Muscle of leg (tissue), 11 donors: Measurements from ENCODE around the gene MPP2. TPM values are rescaled to one million over a fixed set of nuclear protein-coding genes. Genes with fewer than 3 reads are reported as not detected.
"Not testable (repeated sequence)": the region's sequence is repeated elsewhere in the genome, so short reads cannot be mapped to it uniquely, and the experiment has no call there.

Experiments used
- DNase-seq: peaks from one replicate; pipeline ENCODE4 v3.0.0; 2013
- H3K27ac ChIP-seq: one replicate; pipeline ENCODE4 v1.5.1; 2013; ENCODE audit warnings: mild to moderate bottlenecking, low read length, control low read depth
- H3K27me3 ChIP-seq: one replicate; pipeline ENCODE4 v1.6.1; 2013; ENCODE audit warnings: low read length; ENCODE audit not compliant: control insufficient read depth, insufficient read depth
- H3K36me3 ChIP-seq: one replicate; pipeline ENCODE4 v1.6.1; 2013; ENCODE audit warnings: low read length; ENCODE audit not compliant: control insufficient read depth, insufficient read depth
- H3K4me1 ChIP-seq: one replicate; pipeline ENCODE4 v1.6.1; 2013; ENCODE audit warnings: low read length; ENCODE audit not compliant: control insufficient read depth, insufficient read depth
- H3K4me3 ChIP-seq: one replicate; pipeline ENCODE4 v1.5.1; 2013; ENCODE audit warnings: low read length, control low read depth
- H3K9me3 ChIP-seq: replicated peaks from 2 replicates; pipeline ENCODE4 v1.6.1; 2013; ENCODE audit warnings: low read depth, low read length; ENCODE audit not compliant: control insufficient read depth
- WGBS: methylation state at CpG from one replicate; pipeline ENCODE4 v1.1.5; 2013; ENCODE audit warnings: missing lambda C conversion rate; ENCODE audit not compliant: insufficient coverage; 5-methylcytosine and 5-hydroxymethylcytosine counted together
- polyA plus RNA-seq, 8 donors: library from polyadenylated mRNA; unstranded; fragments of 120-200 nt; gene quantifications; one replicate each; pipeline versions ENCODE4 v1.2.1 to v1.2.3, GENCODE V29; 2013; ENCODE audit warnings: inconsistent platforms in 1 of 8, low replicate concordance in 1 of 8; ENCODE audit not compliant: insufficient read length in 8 of 8, insufficient read depth in 1 of 8
- total RNA-seq: library from RNA; stranded (reverse); fragments of 120-200 nt; gene quantifications from one replicate; pipeline ENCODE4 v1.2.4, GENCODE V29; 2013

The MPP2 gene
- total and polyA plus RNA-seq, 9 donors, result 1.5 to 5.6 (median 3.8) TPM

GRCh38 chr17:43945074-43945829 is 37.9 kb upstream of the MPP2 start:
- Histone ChIP-seq H3K27me3 (peaks cover 12% of the 10 kb centered on the region), H3K36me3 (no peaks in the 10 kb centered on the region), H3K27ac (no peak overlapping the region), H3K9me3 (no peaks in the 10 kb centered on the region), H3K4me1 (peaks cover 4% of the 10 kb centered on the region), H3K4me3 (no peak overlapping the region)
- 62% methylated on average over 3 of the region's 12 CpGs for WGBS
- no peak for DNase-seq

- Histone ChIP-seq H3K27ac (no peak within 1 kb of the TSS), H3K4me3 (no peak within 1 kb of the TSS), H3K27me3 (peaks cover 30% of the 10 kb centered on the region), H3K4me1 (peaks cover 11% of the 10 kb centered on the region), H3K9me3 (no peaks in the 10 kb centered on the region), H3K36me3 (no peaks in the 10 kb centered on the region)
- DNase-seq, result no peak
- whole genome bisulfite sequencing, result 48% methylated on average over 14 of the region's 17 CpGs
Observed at GRCh38 chr17:43942051-43942685, 34.8 kb upstream of the MPP2 start, which contains the start of gene PPY. Gene PPY (minus strand): TSS chr17:43942476. CDS start chr17:43941654, 822 bp downstream.

- Histone ChIP-seq H3K9me3 (no peaks in the 10 kb centered on the region), H3K27me3 (peaks cover 29% of the 10 kb centered on the region), H3K4me3 (no peak overlapping the region), H3K36me3 (no peaks in the 10 kb centered on the region), H3K4me1 (peaks cover 16% of the 10 kb centered on the region), H3K27ac (no peak overlapping the region)
- WGBS, result 75% methylated on average over 4 of the region's 7 CpGs
- DNase-seq, result peak; percentile 22
Observed at GRCh38 chr17:43940630-43941029, 33.3 kb upstream of the MPP2 start.

- H3K4me3 ChIP-seq, result no peak overlapping the region
- no peaks in the 10 kb centered on the region for H3K9me3 ChIP-seq
- WGBS, result no CpG with 5 or more reads among the region's 5 CpGs
- no peak overlapping the region for H3K27ac ChIP-seq
- peaks cover 28% of the 10 kb centered on the region for H3K27me3 ChIP-seq
- H3K4me1 ChIP-seq, result peaks cover 18% of the 10 kb centered on the region
- H3K36me3 ChIP-seq, result no peaks in the 10 kb centered on the region
- DNase-seq, result no peak
Observed at GRCh38 chr17:43939886-43940285, 32.5 kb upstream of the MPP2 start.

GRCh38 chr17:43939452-43939851 is 32.1 kb upstream of the MPP2 start:
- H3K27ac ChIP-seq, H3K4me3 ChIP-seq, DNase-seq, H3K9me3 ChIP-seq, H3K36me3 ChIP-seq: not testable (repeated sequence)
- WGBS, result 84% methylated on average over 3 of the region's 3 CpGs
- H3K4me1 ChIP-seq, result peaks cover 18% of the 10 kb centered on the region
- H3K27me3 ChIP-seq, result peaks cover 28% of the 10 kb centered on the region

GRCh38 chr17:43938838-43939182 is 31.5 kb upstream of the MPP2 start:
- no CpG with 5 or more reads among the region's 6 CpGs for WGBS
- H3K27me3 ChIP-seq, result peaks cover 28% of the 10 kb centered on the region

GRCh38 chr17:43936434-43936833 is 29.1 kb upstream of the MPP2 start:
- Histone ChIP-seq H3K9me3 (no peaks in the 10 kb centered on the region), H3K4me3 (no peak overlapping the region), H3K27ac (no peak overlapping the region), H3K36me3 (no peaks in the 10 kb centered on the region), H3K4me1 (peaks cover 14% of the 10 kb centered on the region), H3K27me3 (peaks cover 28% of the 10 kb centered on the region)
- DNase-seq, result no peak
- no CpG with 5 or more reads among the region's 3 CpGs for WGBS

More at GRCh38 chr17:43938838-43939182, 31.5 kb upstream of the MPP2 start:
- Histone ChIP-seq H3K27ac (no peak overlapping the region), H3K9me3 (no peaks in the 10 kb centered on the region), H3K4me3 (no peak overlapping the region), H3K4me1 (peaks cover 18% of the 10 kb centered on the region), H3K36me3 (no peaks in the 10 kb centered on the region)
- DNase-seq, result no peak

GRCh38 chr17:43935926-43936261 is 28.6 kb upstream of the MPP2 start:
- DNase-seq, result no peak
- WGBS, result 51% methylated on average over 2 of the region's 6 CpGs
- H3K27ac ChIP-seq, result no peak overlapping the region
- H3K36me3 ChIP-seq, result no peaks in the 10 kb centered on the region
- no peak overlapping the region for H3K4me3 ChIP-seq
- H3K9me3 ChIP-seq, result no peaks in the 10 kb centered on the region
- H3K27me3 ChIP-seq, result peaks cover 28% of the 10 kb centered on the region
- peaks cover 14% of the 10 kb centered on the region for H3K4me1 ChIP-seq

- no peak overlapping the region for H3K27ac ChIP-seq
- peaks cover 14% of the 10 kb centered on the region for H3K4me1 ChIP-seq
- peaks cover 28% of the 10 kb centered on the region for H3K27me3 ChIP-seq
- no peak for DNase-seq
- no peak overlapping the region for H3K4me3 ChIP-seq
- no CpG with 5 or more reads among the region's 5 CpGs for WGBS
- H3K9me3 ChIP-seq, result no peaks in the 10 kb centered on the region
- no peaks in the 10 kb centered on the region for H3K36me3 ChIP-seq
Observed at GRCh38 chr17:43935204-43935925, 28.0 kb upstream of the MPP2 start.

- WGBS, result 90% methylated on average over 2 of the region's 4 CpGs
- no peaks in the 10 kb centered on the region for H3K36me3 ChIP-seq
- H3K4me3 ChIP-seq, result no peak overlapping the region
- no peaks in the 10 kb centered on the region for H3K9me3 ChIP-seq
- H3K27ac ChIP-seq, result no peak overlapping the region
- H3K4me1 ChIP-seq, result peaks cover 9% of the 10 kb centered on the region
- no peak for DNase-seq
- peaks cover 21% of the 10 kb centered on the region for H3K27me3 ChIP-seq
Observed at GRCh38 chr17:43932923-43933322, 25.6 kb upstream of the MPP2 start.
